Body of pancreas (tissue), 4 donors: ENCODE results near the gene EXOSC2. TPM values are rescaled to one million over a fixed set of nuclear protein-coding genes. Genes with fewer than 3 reads are reported as not detected.
"Not testable (repeated sequence)": the region's sequence is repeated elsewhere in the genome, so short reads cannot be mapped to it uniquely, and the experiment has no call there.

Experiments
- ATAC-seq: fragments of 150-250 bp; one replicate; pipeline ENCODE4 v1.9.1; 2016
- DNase-seq, 4 donors: peaks; one replicate each; pipeline ENCODE4 v3.0.0-alpha.2; 2019
- H3K27ac ChIP-seq, 4 donors: fragments of 200-600 bp; sonication (generic); 1 replicate in 3 of 4; 2 replicates in 1 of 4; pipeline versions ENCODE4 v1.5.1 to v1.6.1; 2016 to 2019; ENCODE audit warnings: mild to moderate bottlenecking in 1 of 4, mixed read lengths in 1 of 4, moderate library complexity in 1 of 4
- H3K27me3 ChIP-seq, 2 donors: fragments of 200-600 bp; sonication (generic); one replicate each; pipeline ENCODE4 v1.6.0; 2016; ENCODE audit warnings: mild to moderate bottlenecking in 1 of 2
- H3K36me3 ChIP-seq, 2 donors: fragments of 200-600 bp; sonication (generic); replicated peaks in 1 of 2; 2 replicates each; pipeline ENCODE4 v1.5.1; 2016; ENCODE audit warnings: low read depth in 2 of 2; ENCODE audit not compliant: insufficient read depth in 1 of 2
- H3K4me1 ChIP-seq: fragments of 200-600 bp; sonication (generic); one replicate; pipeline ENCODE4 v1.6.0; 2016
- H3K4me3 ChIP-seq, 2 donors: fragments of 200-600 bp; sonication (generic); 1 replicate in 1 of 2; 2 replicates in 1 of 2; pipeline ENCODE4 v1.5.1; 2016 to 2019
- H3K9me3 ChIP-seq, 3 donors: fragments of 200-600 bp; sonication (generic); 1 replicate in 2 of 3; 2 replicates in 1 of 3; pipeline ENCODE4 v1.5.1; 2016
- POLR2A ChIP-seq, 3 donors: fragments of 450-650 bp; IDR thresholded peaks; one replicate each; pipeline ENCODE4 v1.6.1; 2016; ENCODE audit warnings: antibody characterized with exemption in 3 of 3, mild to moderate bottlenecking in 2 of 3
- WGBS, 2 donors: methylation state at CpG; one replicate each; pipeline ENCODE4 v1.1.5; 2017; 5-methylcytosine and 5-hydroxymethylcytosine counted together
- intact Hi-C: fragments of 100-400 bp; cut with DNase I; formaldehyde crosslinking; loops from one replicate; pipeline ENCODE4 v1.15.1; 2023
- total RNA-seq, 2 donors: library from RNA; depleted of rRNA; stranded (reverse); fragments of >200 nt; gene quantifications; one replicate each; pipeline ENCODE4 v1.1.0, GENCODE V29; 2016
- TF ChIP-seq, protein P1 (sequence below), 7 experiments: fragments of 450-650 bp in 4 of 7; fragments of 200-600 bp in 3 of 7; sonication (generic) in 3 of 7; IDR thresholded peaks; one replicate each; pipeline ENCODE4 v1.5.1; 2016 to 2019; ENCODE audit warnings: antibody characterized with exemption in 7 of 7

The EXOSC2 gene
- total RNA-seq, 2 donors from 2014 or later = 12.2 to 17.1 TPM

DNA sequence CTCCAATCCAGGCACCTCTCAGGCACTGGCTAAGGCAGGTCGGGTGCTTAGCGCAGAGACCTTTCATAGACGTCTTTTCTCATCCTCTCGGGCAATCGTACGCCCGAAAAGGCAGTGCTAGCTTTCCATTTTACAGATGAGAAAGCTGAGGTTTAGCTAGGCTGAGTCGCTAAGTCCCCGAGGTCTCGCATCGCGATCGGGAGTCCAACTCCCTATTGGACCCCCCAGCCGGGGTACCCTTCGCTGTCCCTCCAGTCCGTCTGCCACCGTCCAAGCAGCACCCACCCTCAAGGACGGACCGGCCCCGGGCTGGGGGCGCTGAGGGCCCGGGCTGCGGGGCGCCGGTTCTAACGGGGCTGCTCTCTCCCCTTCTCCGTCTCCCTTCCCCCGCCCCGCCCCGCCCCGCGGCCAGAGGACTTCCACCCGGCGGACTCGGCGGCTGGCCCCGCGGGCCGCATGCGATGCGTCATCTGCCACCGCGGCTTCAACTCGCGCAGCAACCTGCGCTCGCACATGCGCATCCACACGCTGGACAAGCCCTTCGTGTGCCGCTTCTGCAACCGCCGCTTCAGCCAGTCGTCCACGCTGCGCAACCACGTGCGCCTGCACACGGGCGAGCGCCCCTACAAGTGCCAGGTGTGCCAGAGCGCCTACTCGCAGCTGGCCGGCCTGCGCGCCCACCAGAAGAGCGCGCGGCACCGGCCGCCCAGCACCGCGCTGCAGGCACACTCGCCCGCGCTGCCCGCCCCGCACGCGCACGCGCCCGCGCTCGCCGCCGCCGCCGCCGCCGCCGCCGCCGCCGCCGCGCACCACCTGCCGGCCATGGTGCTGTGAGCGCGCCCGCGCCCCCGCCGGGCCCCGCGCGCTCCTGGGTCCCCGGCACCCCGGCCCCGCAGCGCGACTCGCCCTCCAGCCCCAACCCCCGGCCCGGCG lies 12.5 kb upstream of the EXOSC2 start:
- ATAC-seq (peak; percentile 74), DNase-seq (peak; percentile 81 to 89 (median 87))
- no peaks in the 10 kb centered on the region for H3K9me3 ChIP-seq
- H3K4me3 ChIP-seq = peak overlapping the region; percentile 9 to 19
- intact Hi-C loops = loop anchor here (5.0 kb wide), 1 partner anchor 219 kb away; no protein-coding TSS in a partner anchor
- H3K27ac ChIP-seq = no peak overlapping the region
- peaks cover 15% of the 10 kb centered on the region for H3K4me1 ChIP-seq
- no peaks in the 10 kb centered on the region for H3K27me3 ChIP-seq
- no peaks in the 10 kb centered on the region for H3K36me3 ChIP-seq
- TF ChIP-seq, protein P1, sequence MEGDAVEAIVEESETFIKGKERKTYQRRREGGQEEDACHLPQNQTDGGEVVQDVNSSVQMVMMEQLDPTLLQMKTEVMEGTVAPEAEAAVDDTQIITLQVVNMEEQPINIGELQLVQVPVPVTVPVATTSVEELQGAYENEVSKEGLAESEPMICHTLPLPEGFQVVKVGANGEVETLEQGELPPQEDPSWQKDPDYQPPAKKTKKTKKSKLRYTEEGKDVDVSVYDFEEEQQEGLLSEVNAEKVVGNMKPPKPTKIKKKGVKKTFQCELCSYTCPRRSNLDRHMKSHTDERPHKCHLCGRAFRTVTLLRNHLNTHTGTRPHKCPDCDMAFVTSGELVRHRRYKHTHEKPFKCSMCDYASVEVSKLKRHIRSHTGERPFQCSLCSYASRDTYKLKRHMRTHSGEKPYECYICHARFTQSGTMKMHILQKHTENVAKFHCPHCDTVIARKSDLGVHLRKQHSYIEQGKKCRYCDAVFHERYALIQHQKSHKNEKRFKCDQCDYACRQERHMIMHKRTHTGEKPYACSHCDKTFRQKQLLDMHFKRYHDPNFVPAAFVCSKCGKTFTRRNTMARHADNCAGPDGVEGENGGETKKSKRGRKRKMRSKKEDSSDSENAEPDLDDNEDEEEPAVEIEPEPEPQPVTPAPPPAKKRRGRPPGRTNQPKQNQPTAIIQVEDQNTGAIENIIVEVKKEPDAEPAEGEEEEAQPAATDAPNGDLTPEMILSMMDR (IDR thresholded peaks at IDR 0.05) = peak in 1 of 7 experiments; percentile 4
- TF ChIP-seq POLR2A (IDR thresholded peaks at IDR 0.05) = peak in 1 of 3 donors; percentile 33
- WGBS, 2 donors = 4% methylated on average over 49 of the region's 116 CpGs; no CpG with 5 or more reads in 1 of the 2 donors

DNA sequence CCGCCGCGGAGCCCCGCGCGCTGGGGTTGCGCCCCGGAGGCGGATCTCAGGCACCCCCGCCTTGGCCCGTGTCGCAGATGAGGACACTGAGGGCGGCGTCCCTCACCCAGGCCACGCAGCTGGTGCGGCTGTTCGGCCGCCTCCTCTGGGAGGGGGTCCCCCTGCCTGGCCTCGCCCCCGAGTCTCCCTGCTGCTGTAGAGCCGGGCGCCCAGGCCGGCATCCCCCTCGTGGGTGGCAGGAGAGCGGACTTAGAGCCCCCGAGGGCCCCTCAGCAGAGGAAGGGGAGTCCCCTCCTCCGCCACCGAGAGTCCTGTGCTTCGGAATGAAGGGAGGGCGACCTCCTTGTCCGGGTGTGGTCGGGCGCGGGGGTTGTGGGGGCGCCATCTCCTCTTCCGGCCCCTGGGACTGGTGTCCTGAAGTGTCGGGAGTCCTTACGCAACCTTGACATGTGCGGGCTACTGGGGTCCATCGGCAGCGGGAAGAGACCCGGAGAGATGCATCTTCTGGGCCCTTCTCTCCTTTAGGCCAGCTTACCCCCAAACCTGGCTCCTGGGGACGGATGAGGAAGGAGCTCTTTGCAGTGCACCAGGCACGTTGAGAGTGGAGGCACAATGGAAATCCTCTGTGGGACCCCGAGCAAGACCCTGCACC lies 11.7 kb upstream of the EXOSC2 start:
- ATAC-seq (peak; percentile 31), DNase-seq (peak in 2 of 4 donors; percentile 9 to 24)
- no peaks in the 10 kb centered on the region for H3K9me3 ChIP-seq
- peaks cover 15% of the 10 kb centered on the region for H3K4me1 ChIP-seq
- no peaks in the 10 kb centered on the region for H3K36me3 ChIP-seq
- H3K27me3 ChIP-seq = no peaks in the 10 kb centered on the region
- peak overlapping the region in 1 of 2 donors; percentile 25 for H3K4me3 ChIP-seq
- H3K27ac ChIP-seq = peak overlapping the region in 1 of 4 donors; percentile 12
- intact Hi-C loops = loop anchor here (5.0 kb wide), 1 partner anchor 220 kb away; no protein-coding TSS in a partner anchor
- WGBS, 2 donors = 1% methylated on average over 13 to 42 of the region's 45 CpGs
- TF ChIP-seq POLR2A (IDR thresholded peaks at IDR 0.05) = no peak
- TF ChIP-seq, protein P1 (IDR thresholded peaks at IDR 0.05) = no peak

DNA sequence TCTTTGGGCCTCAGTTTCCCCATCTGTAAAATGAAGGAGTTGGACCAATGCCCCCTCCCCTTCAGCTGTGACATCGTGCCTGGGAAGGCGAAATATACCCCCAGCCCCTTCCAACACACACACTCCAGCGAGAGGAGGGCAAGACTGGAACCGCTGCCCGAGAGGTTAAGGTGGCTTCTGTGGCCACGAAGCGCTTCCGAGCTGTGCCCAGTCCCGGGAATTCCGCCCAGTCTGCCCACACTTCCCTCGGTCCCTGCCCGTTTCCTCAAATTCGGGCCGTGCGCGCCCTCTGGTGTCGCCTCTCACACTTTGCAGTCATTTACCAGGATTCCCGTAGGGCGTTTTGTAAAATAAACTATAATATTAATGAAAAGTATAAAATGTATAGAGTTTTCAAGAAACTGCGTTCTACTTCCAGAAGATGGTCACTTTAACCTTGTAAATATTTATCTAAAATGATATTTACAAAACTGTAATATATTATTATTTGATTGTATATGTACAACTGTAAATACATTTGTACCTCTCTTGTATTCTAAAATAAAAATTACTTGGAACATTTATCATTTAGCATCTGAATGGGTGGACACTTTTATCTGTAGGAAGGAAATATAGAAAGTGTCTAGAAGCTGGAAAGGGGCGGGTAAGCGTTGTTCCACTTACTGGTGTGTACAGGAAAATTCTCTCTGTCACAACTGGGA lies 11.0 kb upstream of the EXOSC2 start:
- H3K36me3 ChIP-seq = no peaks in the 10 kb centered on the region

DNA sequence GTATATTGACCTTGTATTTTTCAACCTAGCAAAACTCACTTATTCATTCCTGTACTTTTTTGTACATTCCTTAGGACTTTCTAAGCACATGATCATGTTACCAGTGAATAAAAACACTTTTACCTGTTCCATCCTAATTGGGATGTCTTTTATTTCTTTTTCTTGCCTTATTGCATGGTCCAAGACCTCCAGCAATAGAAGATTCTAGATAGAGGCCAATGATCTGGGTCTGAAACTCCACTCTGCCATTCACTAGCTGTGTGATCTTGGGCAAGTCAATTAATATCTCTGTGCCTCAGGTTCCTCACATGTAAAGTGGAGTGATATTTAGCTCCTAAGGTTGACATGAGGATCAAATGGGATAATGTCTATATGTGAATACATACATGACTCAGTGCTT lies 8.5 kb upstream of the EXOSC2 start:
- H3K27me3 ChIP-seq = no peaks in the 10 kb centered on the region
- no peak overlapping the region for H3K27ac ChIP-seq
- H3K4me3 ChIP-seq = no peak overlapping the region
- no peaks in the 10 kb centered on the region for H3K36me3 ChIP-seq
- no peaks in the 10 kb centered on the region for H3K9me3 ChIP-seq
- H3K4me1 ChIP-seq = peaks cover 15% of the 10 kb centered on the region
- intact Hi-C loops = no loop called here
- DNase-seq = no peak
- TF ChIP-seq, protein P1 (IDR thresholded peaks at IDR 0.05) = no peak
- TF ChIP-seq POLR2A (IDR thresholded peaks at IDR 0.05) = no peak
- no peak for ATAC-seq

More for the DNA sequence above, 11.0 kb upstream of the EXOSC2 start:
- H3K27me3 ChIP-seq = no peaks in the 10 kb centered on the region
- ATAC-seq = peak; percentile 80
- H3K4me3 ChIP-seq = no peak overlapping the region
- no peaks in the 10 kb centered on the region for H3K9me3 ChIP-seq
- H3K4me1 ChIP-seq = peaks cover 15% of the 10 kb centered on the region
- DNase-seq = peak; percentile 86 to 89 (median 87)
- WGBS, 2 donors = 3 to 4% methylated on average over 17 to 22 of the region's 22 CpGs
- peak overlapping the region in 1 of 4 donors; percentile 12 for H3K27ac ChIP-seq
- TF ChIP-seq POLR2A (IDR thresholded peaks at IDR 0.05) = peak in 1 of 3 donors; percentile 32
- TF ChIP-seq, protein P1 (IDR thresholded peaks at IDR 0.05) = peak; percentile 65 to 89 (median 86)
- intact Hi-C loops = loop anchor here (5.0 kb wide), 1 partner anchor 220 kb away; no protein-coding TSS in a partner anchor

GRCh38 chr9:130685945-130686344 lies 7.6 kb upstream of the EXOSC2 start:
- intact Hi-C loops, H3K9me3 ChIP-seq, H3K27ac ChIP-seq, H3K36me3 ChIP-seq, ATAC-seq, DNase-seq, H3K27me3 ChIP-seq, H3K4me3 ChIP-seq: not testable (repeated sequence)
- 92 to 96% methylated on average over 9 to 11 of the region's 11 CpGs for WGBS, 2 donors
- peaks cover 11% of the 10 kb centered on the region for H3K4me1 ChIP-seq
